Activated T-cell treated with anti-CD3 and anti-CD28 coated beads for 48 hours (primary cell): Measurements from ENCODE around the gene DDX60.
"Not testable (repeated sequence)": the region's sequence is repeated elsewhere in the genome, so short reads cannot be mapped to it uniquely, and the experiment has no call there.

Experiments used
- DNase-seq: peaks from one replicate; pipeline ENCODE4 v3.0.0-alpha.2; 2020; ENCODE audit warnings: low read depth

DDX60 gene, protein sequence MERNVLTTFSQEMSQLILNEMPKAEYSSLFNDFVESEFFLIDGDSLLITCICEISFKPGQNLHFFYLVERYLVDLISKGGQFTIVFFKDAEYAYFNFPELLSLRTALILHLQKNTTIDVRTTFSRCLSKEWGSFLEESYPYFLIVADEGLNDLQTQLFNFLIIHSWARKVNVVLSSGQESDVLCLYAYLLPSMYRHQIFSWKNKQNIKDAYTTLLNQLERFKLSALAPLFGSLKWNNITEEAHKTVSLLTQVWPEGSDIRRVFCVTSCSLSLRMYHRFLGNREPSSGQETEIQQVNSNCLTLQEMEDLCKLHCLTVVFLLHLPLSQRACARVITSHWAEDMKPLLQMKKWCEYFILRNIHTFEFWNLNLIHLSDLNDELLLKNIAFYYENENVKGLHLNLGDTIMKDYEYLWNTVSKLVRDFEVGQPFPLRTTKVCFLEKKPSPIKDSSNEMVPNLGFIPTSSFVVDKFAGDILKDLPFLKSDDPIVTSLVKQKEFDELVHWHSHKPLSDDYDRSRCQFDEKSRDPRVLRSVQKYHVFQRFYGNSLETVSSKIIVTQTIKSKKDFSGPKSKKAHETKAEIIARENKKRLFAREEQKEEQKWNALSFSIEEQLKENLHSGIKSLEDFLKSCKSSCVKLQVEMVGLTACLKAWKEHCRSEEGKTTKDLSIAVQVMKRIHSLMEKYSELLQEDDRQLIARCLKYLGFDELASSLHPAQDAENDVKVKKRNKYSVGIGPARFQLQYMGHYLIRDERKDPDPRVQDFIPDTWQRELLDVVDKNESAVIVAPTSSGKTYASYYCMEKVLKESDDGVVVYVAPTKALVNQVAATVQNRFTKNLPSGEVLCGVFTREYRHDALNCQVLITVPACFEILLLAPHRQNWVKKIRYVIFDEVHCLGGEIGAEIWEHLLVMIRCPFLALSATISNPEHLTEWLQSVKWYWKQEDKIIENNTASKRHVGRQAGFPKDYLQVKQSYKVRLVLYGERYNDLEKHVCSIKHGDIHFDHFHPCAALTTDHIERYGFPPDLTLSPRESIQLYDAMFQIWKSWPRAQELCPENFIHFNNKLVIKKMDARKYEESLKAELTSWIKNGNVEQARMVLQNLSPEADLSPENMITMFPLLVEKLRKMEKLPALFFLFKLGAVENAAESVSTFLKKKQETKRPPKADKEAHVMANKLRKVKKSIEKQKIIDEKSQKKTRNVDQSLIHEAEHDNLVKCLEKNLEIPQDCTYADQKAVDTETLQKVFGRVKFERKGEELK (N-terminal part only)

DNA sequence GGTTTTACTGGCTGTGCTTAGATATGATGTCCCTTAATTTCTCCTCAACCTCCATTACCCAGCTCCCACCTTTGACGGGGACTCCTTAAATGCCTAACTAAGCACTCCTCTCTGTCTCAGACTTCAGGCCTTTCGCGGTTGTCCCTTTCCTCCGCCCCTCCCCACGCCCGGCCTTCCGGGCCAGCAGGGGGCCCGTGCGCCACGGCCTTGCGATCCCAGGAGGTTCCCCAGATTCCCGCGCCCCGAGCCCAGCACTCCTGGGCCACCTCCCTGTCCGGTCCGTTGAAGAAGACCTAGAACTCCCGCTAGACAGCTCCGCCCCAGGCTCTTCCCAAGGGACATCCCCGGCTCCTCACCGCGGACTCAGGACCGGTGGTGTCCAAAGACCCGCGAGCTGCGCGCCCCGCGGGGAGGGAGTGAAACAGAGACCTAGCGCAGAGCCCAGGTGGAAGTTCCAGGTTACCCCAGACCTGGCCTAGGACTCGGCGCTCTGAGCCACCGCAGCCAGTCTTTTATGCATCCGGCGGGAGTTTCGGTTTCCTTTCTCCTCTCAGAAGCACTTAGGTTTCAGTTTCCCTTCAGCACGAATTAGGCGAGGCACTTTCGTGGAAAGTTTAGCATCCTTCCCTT lies at the start of gene DDX60:
TSS of gene DDX60 (minus strand) at position 487 of the 630 bp plus-strand sequence. CDS start 7,493 bp downstream, outside the sequence.
- DNase-seq: peak; percentile 67

DNA sequence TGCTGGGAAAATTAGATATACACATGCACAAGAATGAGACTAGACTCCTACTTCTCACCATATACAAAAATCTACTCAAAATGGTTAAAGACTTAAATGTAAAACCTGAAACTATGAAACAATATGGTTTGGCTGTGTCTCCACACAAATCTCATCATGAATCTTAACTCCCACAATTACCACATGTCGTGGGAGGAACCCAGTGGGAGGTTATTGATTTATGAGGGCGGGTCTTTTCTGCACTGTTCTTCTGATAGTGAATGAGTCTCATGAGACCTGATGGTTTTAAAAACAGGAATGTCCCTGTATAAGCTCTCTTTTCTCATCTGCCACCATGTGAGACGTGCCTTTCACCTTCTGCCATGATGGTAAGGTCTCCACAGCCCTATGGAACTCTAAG lies 48.5 kb upstream of the DDX60 start:
- DNase-seq: no peak

DNA sequence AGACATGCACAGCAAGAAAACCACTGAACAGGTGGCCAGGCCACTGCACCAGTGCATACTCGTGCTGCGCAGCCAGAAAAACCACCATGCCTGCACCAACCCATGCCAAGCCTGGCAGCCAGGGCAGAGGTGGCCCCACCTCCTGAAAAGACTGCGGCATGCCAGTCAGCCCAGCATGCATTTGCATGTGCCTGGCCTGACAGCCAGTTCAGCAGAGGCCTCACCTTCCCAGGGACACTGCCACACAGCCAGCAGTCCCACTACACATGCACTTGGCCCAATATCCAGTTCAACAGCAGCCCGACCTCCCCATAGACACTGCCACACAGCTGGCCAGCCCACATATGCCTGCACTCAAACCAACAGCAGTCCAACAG lies 43.5 kb upstream of the DDX60 start:
- DNase-seq: no peak

DNA sequence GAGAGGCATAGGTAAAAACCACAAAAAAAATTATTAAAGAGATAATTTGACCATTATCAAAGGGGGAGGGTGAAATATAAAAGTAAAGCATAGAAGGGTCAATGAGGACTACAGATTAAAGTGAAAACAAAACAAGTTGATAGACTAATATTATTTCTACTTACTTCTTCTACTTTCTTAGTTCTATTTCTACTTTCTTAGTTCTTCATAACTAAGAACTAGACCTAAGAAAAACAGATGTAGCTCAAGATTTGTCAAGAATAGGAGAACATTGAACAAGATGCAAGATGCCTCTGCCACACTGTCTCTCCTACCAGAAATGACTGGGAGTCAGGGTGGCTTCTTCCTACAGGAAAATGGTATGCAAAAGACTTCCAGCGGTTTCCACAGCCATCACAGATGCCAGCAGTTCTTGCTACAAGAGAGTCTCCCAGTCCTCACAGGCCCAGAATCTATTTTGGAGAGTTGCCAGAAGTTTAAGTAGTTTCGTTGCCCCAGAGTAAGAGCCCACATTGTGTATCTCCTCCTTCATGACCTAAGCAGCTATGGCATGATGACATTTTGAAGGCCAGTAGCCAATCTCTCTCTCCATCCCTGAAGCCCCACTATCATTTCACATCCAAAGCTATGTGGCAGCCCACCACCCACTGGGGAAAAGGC lies 42.9 kb upstream of the DDX60 start:
- no peak for DNase-seq

DNA sequence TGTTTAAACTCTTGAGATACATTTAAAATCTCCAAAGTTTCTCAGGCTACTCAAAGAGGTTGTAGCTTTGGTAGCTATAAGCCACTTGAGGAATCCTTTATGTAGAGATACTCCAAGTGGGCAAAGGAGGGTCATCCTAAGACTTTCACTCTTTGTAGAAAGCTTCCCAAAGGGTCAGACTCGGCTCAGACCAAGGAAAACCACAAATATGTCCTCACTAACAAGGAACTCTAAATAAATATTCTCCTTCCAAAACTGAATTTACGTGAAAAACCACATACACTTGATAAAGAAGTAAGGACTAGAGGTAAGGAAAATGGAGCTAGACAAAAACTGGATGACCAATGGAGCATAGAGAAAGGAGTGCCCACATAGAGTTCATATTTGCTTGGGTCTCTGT lies 41.7 kb upstream of the DDX60 start:
- no peak for DNase-seq

DNA sequence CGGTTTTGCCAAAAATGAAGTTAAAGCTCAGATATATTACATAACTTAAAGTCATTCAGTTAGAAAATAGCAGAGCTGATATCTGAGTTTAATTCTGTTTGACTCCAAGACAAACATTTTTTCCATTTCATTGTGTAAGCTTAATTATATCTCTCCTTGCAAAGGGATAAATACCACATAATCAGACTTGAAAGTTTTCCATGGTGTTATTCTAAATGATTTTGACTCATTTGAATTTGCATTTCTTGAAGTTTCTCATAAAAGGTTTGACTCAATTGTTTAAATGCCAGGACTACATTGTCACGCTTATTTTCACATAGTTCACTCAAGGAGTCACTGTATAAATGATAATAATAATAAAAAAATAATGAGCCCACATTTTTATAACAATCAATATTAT lies 39.4 kb upstream of the DDX60 start:
- DNase-seq: no peak

DNA sequence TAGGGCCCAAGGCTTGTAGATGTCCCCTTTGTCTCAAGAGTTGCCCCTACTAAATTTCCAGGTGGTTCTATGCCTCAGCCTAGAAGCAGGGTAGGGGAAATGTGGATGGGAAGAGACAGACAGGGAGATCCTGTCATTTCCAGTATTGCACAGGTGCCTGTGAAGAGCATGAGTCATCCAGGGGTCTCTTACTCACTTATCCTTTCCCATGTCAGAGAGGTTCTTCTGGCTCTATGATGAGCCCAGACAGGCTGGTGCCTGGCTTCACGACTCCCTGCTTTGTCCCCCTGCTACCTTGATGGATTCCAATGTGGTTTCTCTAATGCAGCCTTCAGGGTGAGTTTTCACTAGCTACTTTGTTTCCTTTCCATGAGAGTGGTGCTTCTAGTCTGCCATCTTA lies 35.2 kb upstream of the DDX60 start:
- no peak for DNase-seq

DNA sequence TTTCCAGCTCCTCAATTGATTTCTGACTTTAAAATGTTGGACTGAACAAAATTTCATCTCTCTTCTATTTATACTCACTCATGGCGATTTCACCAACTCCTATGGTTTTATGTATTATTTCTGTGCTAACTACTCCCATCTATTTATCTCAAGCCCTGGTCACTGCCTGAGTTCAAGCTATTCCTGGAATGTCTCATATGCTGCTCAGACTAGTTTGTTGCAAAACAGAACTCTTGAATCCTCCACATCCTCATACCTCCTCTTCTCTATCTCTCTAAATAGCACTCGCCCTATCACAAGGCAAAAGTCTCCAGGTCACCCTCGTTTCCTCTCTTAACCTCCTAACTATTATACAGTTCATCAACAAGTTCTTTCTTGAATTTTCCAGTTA lies 19.0 kb upstream of the DDX60 start:
- no peak for DNase-seq

DNA sequence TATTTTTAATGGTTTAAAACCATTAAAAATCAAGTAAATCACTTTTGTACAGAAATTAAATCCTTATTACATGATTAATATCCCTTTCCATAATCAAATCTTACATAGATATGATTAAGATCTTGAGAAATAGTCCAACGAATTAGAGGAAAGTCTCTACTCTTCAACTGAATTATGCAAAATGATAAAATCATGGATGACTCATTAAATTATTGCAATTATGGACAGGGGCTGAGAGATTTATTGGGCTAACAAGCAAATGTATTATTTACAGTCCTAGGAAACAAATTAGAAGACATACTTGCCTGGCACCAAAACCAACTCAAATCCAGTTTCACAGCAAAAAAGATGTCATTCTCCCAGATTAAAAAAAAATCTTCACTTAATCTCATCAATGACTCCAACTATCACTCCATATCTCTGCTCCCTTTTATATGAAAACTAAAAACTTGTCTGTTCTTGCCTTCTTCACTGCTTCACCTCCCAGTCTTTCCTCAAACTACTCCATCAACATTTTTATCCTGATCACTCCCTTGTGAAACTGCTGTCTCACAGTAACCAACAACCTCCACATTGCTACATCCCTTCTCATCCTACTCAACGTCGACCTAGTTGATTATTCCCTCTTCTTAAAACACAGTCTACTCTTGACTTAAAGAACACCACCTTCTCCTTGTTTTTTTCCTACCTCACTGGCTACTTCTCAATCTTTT lies 18.4 kb upstream of the DDX60 start:
- DNase-seq: no peak

DNA sequence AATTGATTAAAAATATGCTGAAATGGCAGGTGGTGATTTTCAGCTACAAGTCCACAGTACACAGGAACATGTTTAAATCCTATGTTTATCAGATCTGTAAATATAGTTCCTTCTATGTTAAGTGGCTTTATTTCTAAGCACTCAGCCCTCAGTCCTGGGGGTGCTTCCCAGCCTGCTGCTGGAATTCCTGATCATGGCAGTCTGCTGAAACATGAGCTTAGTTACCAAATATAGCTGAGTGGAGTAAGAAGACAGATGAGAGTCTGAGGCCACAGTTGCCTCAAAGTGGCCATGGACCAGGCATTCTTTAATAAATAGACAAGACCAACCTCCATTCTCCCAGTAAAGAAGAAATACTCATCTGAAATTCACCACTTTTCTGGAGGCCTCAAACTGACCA lies 17.1 kb upstream of the DDX60 start:
- no peak for DNase-seq

DNA sequence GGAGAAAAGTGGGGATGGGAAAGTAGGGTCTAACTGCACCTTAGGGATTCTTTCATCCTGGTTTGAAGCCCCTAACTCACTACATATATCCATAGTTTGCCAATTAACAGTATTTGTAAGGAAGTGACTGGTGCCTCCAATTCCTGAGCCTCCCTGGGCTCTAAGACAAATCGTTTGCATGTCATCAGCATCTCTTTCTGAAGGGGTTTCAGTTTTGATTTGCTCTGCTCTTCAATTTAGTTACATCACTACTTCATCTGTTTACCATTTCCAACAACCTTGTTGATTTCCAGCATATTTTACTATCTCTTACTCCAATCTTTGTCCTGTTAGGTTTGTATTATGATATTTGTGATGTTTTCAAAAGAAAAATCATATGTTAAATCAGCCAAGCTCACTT lies 15.5 kb upstream of the DDX60 start:
- DNase-seq: no peak

DNA sequence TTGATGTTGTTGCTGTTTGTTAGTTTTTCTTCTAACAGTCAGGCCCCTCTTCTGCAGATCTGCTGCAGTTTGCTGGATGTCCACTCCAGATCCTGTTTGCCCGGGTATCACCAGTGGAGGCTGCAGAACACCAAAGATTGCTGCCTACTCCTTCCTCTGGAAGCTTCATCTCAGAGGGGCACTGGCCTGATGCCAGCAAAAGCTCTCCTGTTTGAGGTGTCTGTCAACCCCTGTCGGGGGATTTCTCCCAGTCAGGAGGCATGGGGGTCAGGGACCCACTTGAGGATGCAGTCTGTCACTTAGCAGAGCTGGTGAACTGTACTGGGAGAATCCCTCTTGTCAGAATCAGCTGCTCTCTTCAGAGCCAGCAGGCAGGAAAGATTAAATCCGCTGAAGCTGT lies 12.0 kb upstream of the DDX60 start:
- DNase-seq: not testable (repeated sequence)

DNA sequence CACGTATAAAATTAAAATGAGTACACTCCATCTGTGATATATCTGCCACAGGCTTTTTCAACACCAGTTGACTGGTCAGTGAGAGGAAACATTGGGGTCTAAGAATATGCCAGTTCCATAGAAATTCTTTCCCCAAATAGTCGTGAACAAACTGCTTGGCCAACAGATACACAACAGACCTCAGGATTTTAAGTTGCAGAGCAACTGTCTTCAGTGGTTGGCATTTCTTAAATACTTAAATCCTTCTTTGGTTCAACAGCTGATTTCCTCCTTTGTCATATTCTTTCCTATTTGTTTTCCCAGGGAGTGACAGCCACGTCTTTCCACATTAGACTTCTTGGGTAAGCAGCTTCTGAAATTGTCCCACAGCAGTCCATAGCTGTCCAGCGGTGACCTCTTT lies 7.0 kb upstream of the DDX60 start:
- DNase-seq: no peak

DNA sequence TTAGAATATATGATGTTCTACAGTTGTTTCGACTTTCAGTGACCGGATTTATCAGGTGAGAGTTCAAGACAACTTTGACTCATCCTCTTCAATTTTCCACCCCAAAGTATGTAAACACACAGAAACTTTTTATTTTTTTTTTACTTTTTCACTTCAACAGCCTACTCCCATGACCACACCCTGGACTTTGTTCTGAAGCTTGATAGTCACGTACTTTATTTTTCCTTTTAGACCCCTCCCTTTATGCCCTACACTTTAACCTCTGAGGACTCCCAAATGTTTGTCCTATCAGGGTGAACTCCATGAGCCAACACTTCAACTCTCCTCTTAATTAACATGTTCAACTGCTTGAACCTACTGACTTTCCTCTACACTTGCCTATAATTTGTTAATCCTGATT lies 2.5 kb upstream of the DDX60 start:
- no peak for DNase-seq

DNA sequence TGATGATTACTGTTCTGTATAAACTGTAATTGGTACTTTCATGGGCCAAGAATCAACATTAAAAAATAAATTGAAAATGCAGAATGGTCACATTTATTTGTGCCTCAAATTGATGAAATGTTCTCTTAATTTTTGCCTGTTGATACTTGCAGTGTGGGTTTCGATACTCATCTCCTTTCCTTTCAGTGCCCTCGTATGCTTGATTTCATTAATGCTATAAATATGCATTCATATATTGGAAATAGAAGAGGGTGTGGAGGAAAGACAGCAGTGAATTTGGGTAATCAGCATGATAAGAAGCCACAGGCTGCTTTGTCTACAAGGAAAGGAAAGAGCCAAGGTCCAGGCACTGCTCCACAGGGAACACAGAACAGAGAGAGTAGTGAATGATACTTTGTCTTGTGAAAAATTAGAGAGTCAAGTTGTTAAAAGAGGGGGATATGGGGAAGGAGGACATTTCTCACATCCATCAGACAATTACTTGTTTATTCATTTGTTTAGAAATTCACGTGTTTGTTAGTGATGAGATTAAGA lies 1.0 kb upstream of the DDX60 start:
- DNase-seq: no peak

DNA sequence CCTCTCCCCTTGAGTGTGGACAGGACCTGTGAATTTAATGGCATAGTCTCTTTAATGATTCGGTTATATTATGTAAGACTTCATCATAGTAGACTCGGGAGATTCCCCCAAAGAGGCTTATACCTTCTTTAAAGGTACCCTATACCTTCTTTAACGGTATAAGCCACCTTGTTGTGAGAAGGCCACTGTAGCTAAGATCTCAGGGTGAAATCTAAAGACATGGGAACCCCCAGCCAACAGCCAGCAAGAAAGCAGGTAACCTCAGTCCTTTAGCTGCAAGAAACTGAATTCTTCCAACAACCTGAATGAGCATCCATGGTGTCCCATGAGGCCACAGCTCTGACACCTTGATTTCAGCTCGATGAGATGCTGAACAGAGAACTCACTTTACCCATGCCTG lies 931 bp downstream of the DDX60 start:
- DNase-seq: no peak

DNA sequence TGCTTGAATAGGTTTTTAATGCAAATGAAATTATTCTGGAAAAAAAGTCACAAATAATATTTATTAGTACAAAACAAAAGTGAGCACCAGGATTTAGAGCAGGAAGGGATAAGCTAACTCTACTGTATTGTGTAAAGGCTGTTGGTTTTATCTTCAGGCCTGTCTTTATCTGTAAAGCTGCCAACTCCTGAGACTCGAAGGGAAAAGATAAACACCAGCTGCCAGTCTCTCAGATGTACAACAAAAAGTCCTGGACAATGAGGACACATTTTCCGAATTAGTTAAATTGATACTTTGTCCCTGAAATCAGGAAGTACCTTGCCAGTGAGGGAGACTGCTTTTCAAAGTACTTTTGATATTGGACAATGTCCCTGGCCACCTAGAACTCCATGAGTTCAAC lies 8.8 kb downstream of the DDX60 start:
- DNase-seq: no peak

DNA sequence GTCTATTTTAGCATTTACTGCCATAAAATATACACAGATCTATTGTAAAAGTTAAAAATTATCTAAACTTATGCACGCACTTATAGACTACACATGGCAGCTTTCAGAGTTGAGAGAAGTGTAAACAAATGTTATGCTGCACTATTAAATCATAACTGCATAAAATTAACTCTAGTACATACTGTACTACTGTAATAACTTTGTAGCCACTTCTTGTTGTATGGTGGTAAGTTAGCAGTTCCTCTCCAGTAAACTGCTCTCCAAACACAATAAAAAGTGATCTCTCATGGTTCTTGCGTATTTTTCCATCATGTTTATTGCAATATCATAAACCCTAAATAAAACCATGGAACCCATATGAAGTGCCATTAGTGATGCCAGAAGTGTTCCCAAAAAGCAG lies 9.6 kb downstream of the DDX60 start:
- DNase-seq: no peak

DNA sequence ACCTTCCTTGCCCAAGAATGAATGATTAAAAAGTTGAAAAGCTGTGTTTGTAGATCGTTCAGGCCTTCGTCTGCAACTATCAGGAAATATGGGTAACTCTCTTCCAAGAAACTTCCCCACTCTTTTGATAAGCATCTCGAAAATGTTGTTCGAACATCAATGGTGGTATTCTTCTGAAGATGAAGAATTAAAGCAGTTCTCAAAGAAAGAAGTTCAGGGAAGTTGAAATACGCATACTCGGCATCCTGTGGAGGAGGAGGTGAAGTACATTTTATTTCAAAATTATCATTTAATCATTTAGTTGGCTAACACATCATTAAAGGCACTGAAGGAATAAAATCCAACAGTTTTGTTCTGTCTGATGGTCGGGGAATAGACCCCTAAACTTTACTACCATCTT lies 12.1 kb downstream of the DDX60 start:
- DNase-seq: no peak

DNA sequence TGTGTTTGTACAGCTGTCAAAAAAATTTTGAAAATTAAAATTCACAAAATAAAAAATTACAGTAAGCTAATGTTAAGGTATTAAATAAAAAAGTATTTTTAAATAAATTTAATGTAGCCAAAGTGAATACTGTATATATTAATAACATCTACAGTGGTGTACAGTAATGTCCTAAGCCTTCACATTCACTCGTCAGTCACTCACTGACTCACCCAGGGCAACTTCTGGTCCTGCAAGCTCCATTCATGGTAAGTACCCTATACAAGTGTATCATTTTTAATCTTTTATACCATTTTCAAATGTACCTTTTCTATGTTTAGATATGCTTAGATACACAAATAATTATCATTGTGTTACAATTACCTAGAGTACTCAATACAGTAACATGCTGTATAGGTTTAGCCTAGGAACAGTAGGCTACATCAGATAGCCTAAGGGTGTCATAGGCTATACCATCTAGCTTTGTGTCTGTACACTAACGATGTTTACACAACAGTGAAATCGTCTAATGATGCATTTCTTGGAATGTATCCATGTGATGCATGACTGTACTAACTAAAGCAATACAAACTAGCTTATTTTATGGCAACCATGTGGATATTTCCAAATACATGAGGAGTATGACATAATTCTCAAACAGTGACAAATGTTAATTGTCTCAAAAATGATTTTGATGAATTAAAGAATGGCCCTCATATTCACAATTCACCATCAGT lies 13.7 kb downstream of the DDX60 start:
- DNase-seq: no peak
